Prostate gland (tissue), 2 donors: ENCODE measurements around the gene DNAH3. TPM values are rescaled to one million over a fixed set of nuclear protein-coding genes. Genes with fewer than 3 reads are reported as not detected.

Experiments
- DNase-seq: peaks from one replicate; pipeline ENCODE4 v3.0.0-alpha.2; 2019; ENCODE audit warnings: low spot score
- H3K27ac ChIP-seq, 2 donors: fragments of 200-600 bp; sonication (generic); 2 replicates each; pipeline ENCODE4 v1.5.1; 2017 to 2019
- H3K27me3 ChIP-seq: fragments of 200-600 bp; sonication (generic); replicated peaks from 2 replicates; pipeline ENCODE4 v1.5.1; 2019; ENCODE audit not compliant: insufficient read depth
- H3K36me3 ChIP-seq, 2 donors: fragments of 200-600 bp; sonication (generic); 1 replicate in 1 of 2; 2 replicates in 1 of 2; pipeline versions ENCODE4 v1.5.1 to v1.8.1; 2017 to 2019
- H3K4me1 ChIP-seq: fragments of 200-600 bp; sonication (generic); replicated peaks from 2 replicates; pipeline ENCODE4 v1.5.1; 2019
- H3K4me3 ChIP-seq, 2 donors: fragments of 200-600 bp; sonication (generic); 2 replicates each; pipeline ENCODE4 v1.5.1; 2017 to 2019
- H3K9me3 ChIP-seq: fragments of 200-600 bp; sonication (generic); 2 replicates; pipeline ENCODE4 v1.5.1; 2017
- POLR2A ChIP-seq: fragments of 450-650 bp; IDR thresholded peaks from one replicate; pipeline ENCODE4 v1.6.1; 2016; ENCODE audit warnings: antibody characterized with exemption, mild to moderate bottlenecking
- POLR2AphosphoS5 ChIP-seq: sonication (generic); formaldehyde crosslinking; IDR thresholded peaks from one replicate; pipeline ENCODE4 v1.6.1; 2017; ENCODE audit warnings: antibody characterized with exemption
- WGBS: methylation state at CpG from one replicate; pipeline ENCODE4 v1.1.5; 2018; 5-methylcytosine and 5-hydroxymethylcytosine counted together
- intact Hi-C: fragments of 100-400 bp; cut with DNase I; formaldehyde crosslinking; loops from one replicate; pipeline ENCODE4 v1.14.2; 2022
- total RNA-seq, 2 donors: library from RNA; depleted of rRNA; stranded (reverse); fragments of >200 nt; gene quantifications; one replicate each; pipeline ENCODE4 v1.1.0, GENCODE V29; 2016
- TF ChIP-seq, protein P1 (sequence below), 4 experiments: fragments of 200-600 bp in 2 of 4; fragments of 450-650 bp in 2 of 4; sonication (generic) in 2 of 4; IDR thresholded peaks; 1 replicate in 3 of 4; 2 replicates in 1 of 4; pipeline ENCODE4 v1.5.1; 2016 to 2019; ENCODE audit warnings: antibody characterized with exemption in 4 of 4, mild to moderate bottlenecking in 2 of 4, moderate library complexity in 2 of 4

Gene DNAH3
- total RNA-seq, 2 donors from 2014 or later: 0.09 to 8.0 TPM

DNA sequence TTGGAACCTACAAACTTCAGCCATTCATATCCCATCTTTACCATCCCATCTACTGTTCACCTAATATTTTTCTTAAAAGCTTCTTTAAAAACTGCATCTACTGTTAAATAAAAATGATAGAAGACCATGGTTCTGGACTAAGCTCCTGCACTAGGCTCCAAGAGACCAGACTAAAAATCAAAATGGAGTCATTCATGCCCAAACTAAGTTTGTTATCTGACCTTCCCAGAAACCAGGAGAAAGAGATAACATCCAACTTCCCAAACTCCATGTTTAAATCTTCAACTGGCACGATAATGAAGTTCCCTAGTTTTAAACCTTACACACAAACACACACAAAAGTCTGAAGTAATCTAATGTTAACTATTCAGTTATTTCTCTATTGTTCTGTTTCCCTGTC lies 264.3 kb downstream of the DNAH3 start:
- H3K27me3 ChIP-seq: no peaks in the 10 kb centered on the region
- H3K9me3 ChIP-seq: no peaks in the 10 kb centered on the region
- no peak overlapping the region for H3K4me3 ChIP-seq
- TF ChIP-seq POLR2A (no peak), POLR2AphosphoS5 (no peak)
- TF ChIP-seq, protein P1, sequence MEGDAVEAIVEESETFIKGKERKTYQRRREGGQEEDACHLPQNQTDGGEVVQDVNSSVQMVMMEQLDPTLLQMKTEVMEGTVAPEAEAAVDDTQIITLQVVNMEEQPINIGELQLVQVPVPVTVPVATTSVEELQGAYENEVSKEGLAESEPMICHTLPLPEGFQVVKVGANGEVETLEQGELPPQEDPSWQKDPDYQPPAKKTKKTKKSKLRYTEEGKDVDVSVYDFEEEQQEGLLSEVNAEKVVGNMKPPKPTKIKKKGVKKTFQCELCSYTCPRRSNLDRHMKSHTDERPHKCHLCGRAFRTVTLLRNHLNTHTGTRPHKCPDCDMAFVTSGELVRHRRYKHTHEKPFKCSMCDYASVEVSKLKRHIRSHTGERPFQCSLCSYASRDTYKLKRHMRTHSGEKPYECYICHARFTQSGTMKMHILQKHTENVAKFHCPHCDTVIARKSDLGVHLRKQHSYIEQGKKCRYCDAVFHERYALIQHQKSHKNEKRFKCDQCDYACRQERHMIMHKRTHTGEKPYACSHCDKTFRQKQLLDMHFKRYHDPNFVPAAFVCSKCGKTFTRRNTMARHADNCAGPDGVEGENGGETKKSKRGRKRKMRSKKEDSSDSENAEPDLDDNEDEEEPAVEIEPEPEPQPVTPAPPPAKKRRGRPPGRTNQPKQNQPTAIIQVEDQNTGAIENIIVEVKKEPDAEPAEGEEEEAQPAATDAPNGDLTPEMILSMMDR (IDR thresholded peaks at IDR 0.05): no peak
- intact Hi-C loops: no loop called here
- H3K4me1 ChIP-seq: no peaks in the 10 kb centered on the region
- no peak for DNase-seq
- WGBS: 41% methylated on average over 1 of the region's 1 CpG
- H3K36me3 ChIP-seq: no peaks in the 10 kb centered on the region
- no peak overlapping the region for H3K27ac ChIP-seq

DNA sequence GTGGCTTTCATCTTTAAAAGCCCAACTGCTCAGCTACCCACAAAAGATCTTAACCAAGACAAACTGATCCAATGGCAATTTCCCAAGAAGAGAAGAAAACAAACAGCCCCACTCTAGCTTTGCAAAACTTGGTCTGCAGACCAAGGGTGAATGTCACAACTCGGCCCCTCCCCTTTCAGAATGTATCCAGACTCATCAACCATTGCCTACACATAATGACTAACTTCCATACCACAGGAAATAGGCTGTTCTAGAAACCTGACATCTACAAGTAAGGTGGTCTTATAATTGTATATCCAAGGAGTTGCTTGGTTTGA lies 266.4 kb downstream of the DNAH3 start:
- H3K9me3 ChIP-seq: no peaks in the 10 kb centered on the region
- TF ChIP-seq POLR2A (no peak), POLR2AphosphoS5 (no peak)
- H3K4me3 ChIP-seq: no peak overlapping the region
- intact Hi-C loops: no loop called here
- 60% methylated on average over 1 of the region's 1 CpG for WGBS
- no peak for DNase-seq
- H3K36me3 ChIP-seq: no peaks in the 10 kb centered on the region
- H3K4me1 ChIP-seq: peaks cover 4% of the 10 kb centered on the region
- H3K27me3 ChIP-seq: no peaks in the 10 kb centered on the region
- H3K27ac ChIP-seq: no peak overlapping the region

DNA sequence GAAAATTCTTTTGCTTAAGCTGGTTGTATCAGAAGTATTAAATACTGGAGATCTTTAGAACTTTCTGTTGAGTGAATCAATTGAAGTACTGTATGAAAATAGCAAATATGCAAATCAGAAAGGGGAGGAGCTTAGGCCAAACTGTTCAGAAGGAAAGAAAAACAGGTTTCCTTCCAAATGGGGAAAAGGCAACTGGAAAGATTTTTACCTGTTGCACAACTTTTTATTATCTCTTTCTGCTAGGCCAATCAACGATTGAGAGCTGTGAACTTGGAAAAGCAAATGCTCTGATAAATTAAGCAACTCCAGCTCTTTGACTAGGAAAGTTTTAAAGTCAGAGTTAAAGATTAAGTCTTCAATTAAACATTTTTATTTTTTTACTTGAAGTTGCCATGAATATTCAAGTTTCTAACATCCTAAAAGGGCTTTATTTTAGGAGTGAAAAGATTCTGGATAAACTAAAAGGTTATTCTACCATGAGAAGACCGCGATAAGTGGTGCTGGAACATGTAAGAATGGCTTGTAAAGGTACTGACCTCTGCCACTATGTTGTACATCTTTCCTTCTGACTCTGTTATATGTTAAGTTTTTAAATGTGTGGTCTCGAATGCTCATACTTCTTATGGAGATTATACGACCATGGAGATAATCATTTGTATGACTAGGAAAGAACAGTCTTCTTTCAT lies 266.9 kb downstream of the DNAH3 start:
- 63% methylated on average over 5 of the region's 5 CpGs for WGBS
- Histone ChIP-seq H3K9me3 (no peaks in the 10 kb centered on the region), H3K27ac (no peak overlapping the region), H3K27me3 (no peaks in the 10 kb centered on the region), H3K4me1 (peaks cover 4% of the 10 kb centered on the region), H3K36me3 (no peaks in the 10 kb centered on the region), H3K4me3 (no peak overlapping the region)
- no peak for DNase-seq
- TF ChIP-seq, protein P1 (IDR thresholded peaks at IDR 0.05): no peak
- TF ChIP-seq POLR2AphosphoS5 (no peak), POLR2A (no peak)
- intact Hi-C loops: no loop called here

Other genes with a start within 250 kb of the DNAH3 start
- gene LDAF1, start 7.8 kb upstream of the DNAH3 start, total RNA-seq: 100 to 1,000 TPM in 1 of 2 donors, 10 to 100 TPM in 1; 97.5 to 180 TPM
- not detected for gene ZP2, start 60.7 kb upstream of the DNAH3 start, total RNA-seq
- gene ANKS4B, start 82.9 kb upstream of the DNAH3 start, total RNA-seq: not detected
- gene CRYM, start 127.4 kb upstream of the DNAH3 start, total RNA-seq: 10 to 100 TPM; 44.3 to 59.5 TPM